Spleen (tissue), 11 donors: Measurements from ENCODE around the gene CA12. TPM values are rescaled to one million over a fixed set of nuclear protein-coding genes. Genes with fewer than 3 reads are reported as not detected.

Experiments used
- DNase-seq: peaks from one replicate; pipeline ENCODE4 v3.0.0-alpha.2; 2020
- H3K27ac ChIP-seq, 8 donors: fragments of 200-600 bp; sonication (generic) in 7 of 8; 1 replicate in 4 of 8; 2 replicates in 4 of 8; pipeline versions ENCODE4 v1.5.0 to v1.8.0; 2016 to 2021; ENCODE audit warnings: inconsistent platforms in 4 of 8, mild to moderate bottlenecking in 4 of 8, moderate library complexity in 1 of 8
- H3K27me3 ChIP-seq, 7 donors: fragments of 200-600 bp; sonication (generic) in 6 of 7; replicated peaks in 1 of 7; 1 replicate in 4 of 7; 2 replicates in 3 of 7; pipeline versions ENCODE4 v1.5.0 to v1.8.0; 2016 to 2021; ENCODE audit warnings: inconsistent platforms in 3 of 7, mild to moderate bottlenecking in 1 of 7
- H3K36me3 ChIP-seq, 6 donors: fragments of 200-600 bp; sonication (generic) in 5 of 6; 1 replicate in 4 of 6; 2 replicates in 2 of 6; pipeline versions ENCODE4 v1.5.0 to v1.8.0; 2016 to 2021; ENCODE audit warnings: inconsistent platforms in 2 of 6
- H3K4me1 ChIP-seq, 6 donors: fragments of 200-600 bp; sonication (generic) in 5 of 6; 1 replicate in 3 of 6; 2 replicates in 3 of 6; pipeline versions ENCODE4 v1.5.0 to v1.8.0; 2016 to 2021; ENCODE audit warnings: inconsistent platforms in 3 of 6
- H3K4me3 ChIP-seq, 8 donors: fragments of 200-600 bp; sonication (generic) in 7 of 8; 1 replicate in 4 of 8; 2 replicates in 4 of 8; pipeline versions ENCODE4 v1.5.0 to v1.8.0; 2016 to 2021; ENCODE audit warnings: inconsistent platforms in 4 of 8, mild to moderate bottlenecking in 4 of 8, moderate library complexity in 2 of 8
- H3K9me3 ChIP-seq, 8 donors: fragments of 200-600 bp; sonication (generic) in 7 of 8; 1 replicate in 4 of 8; 2 replicates in 4 of 8; pipeline versions ENCODE4 v1.5.0 to v1.8.0; 2016 to 2021; ENCODE audit warnings: inconsistent platforms in 4 of 8
- POLR2A ChIP-seq, 3 donors: fragments of 450-650 bp; IDR thresholded peaks; one replicate each; pipeline ENCODE4 v1.5.1; 2017; ENCODE audit warnings: antibody characterized with exemption in 3 of 3, mild to moderate bottlenecking in 1 of 3
- POLR2AphosphoS5 ChIP-seq, 3 donors: sonication (generic); formaldehyde crosslinking; IDR thresholded peaks; one replicate each; pipeline ENCODE4 v1.5.1; 2017; ENCODE audit warnings: antibody characterized with exemption in 3 of 3
- WGBS, 5 donors: extraction: QIAGEN DNeasy Blood & Tissue Kit in 3 of 5; methylation state at CpG; one replicate each; pipeline versions ENCODE4 v1.1.5 to v1.1.7; 2013 to 2018; 5-methylcytosine and 5-hydroxymethylcytosine counted together
- intact Hi-C: fragments of 100-400 bp; cut with DNase I; formaldehyde crosslinking; loops from one replicate; pipeline ENCODE4 v1.15.0; 2023; ENCODE audit warnings: low total_unique reads
- polyA plus RNA-seq, 3 donors: library from polyadenylated mRNA; stranded (reverse); fragments of 200-250 nt; gene quantifications; one replicate each; pipeline ENCODE4 v1.2.1, GENCODE V29; 2013
- total RNA-seq, 7 donors: library from RNA; depleted of rRNA in 3 of 7; stranded (reverse); fragments of >200 nt in 3 of 7; fragmentation: NEBNext Ultra II Directional in 4 of 7; extraction: Animal tissue kit (Norgen Biotek cat#: 25700) in 4 of 7; gene quantifications; one replicate each; pipeline versions ENCODE4 v1.1.0 to v1.2.1, GENCODE V29; 2016 to 2021
- TF ChIP-seq, protein P1 (sequence below), 11 experiments: fragments of 200-600 bp in 7 of 11; fragments of 450-650 bp in 4 of 11; sonication (generic) in 4 of 11; IDR thresholded peaks in 8 of 11; conservative IDR thresholded peaks in 3 of 11; 1 replicate in 7 of 11; 2 replicates in 4 of 11; pipeline versions ENCODE4 v1.4.0 to v1.8.0; 2016 to 2021; ENCODE audit warnings: antibody characterized with exemption in 11 of 11, inconsistent platforms in 4 of 11, mild to moderate bottlenecking in 1 of 11
- donor health status: healthy with polysubstance abuse.
- donor health status: DM: no; HTN: no; CAD: no; lungs with moderate emphysema.
- donor health status: DM: no; HTN: no; CAD: no.
- donor health status: Bipolar disorder and iron deficiency.
- donor health status: healthy.
- donor health status: DM: no; HTN: no; CAD: no.
- donor health status: DM: yes; HTN: yes; CAD: no.

Gene CA12
- total and polyA plus RNA-seq, 10 donors: 0.02 to 3.3 (median 0.42) TPM

DNA sequence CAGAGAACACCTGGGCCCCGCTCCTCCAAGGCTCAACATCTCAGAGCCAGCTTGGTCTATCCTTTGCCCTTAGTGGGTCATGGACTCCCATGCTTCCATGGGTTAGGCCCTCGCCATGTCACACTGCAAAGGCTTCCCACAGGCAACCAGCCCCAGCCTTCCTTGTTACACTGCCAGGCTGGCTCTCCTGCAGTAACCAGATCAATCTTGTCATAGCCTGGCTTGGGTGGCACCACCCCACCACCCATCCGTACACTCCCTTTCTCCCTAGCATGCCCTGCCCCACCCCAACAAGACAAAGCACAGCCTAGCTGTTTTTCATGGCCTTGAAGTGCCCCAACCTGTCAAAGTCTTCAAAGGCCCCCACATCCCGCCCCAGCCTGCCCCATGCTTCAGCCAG is 30.5 kb downstream of the CA12 start:
- Histone ChIP-seq H3K27ac (no peak overlapping the region), H3K27me3 (no peaks in the 10 kb centered on the region), H3K4me3 (no peak overlapping the region), H3K4me1 (peaks cover 0 to 26% (median 17%) of the 10 kb centered on the region in 6 donors), H3K9me3 (no peaks in the 10 kb centered on the region), H3K36me3 (no peaks in the 10 kb centered on the region)
- TF ChIP-seq POLR2A (IDR thresholded peaks at IDR 0.05) (no peak), POLR2AphosphoS5 (IDR thresholded peaks at IDR 0.05) (no peak)
- TF ChIP-seq, protein P1, sequence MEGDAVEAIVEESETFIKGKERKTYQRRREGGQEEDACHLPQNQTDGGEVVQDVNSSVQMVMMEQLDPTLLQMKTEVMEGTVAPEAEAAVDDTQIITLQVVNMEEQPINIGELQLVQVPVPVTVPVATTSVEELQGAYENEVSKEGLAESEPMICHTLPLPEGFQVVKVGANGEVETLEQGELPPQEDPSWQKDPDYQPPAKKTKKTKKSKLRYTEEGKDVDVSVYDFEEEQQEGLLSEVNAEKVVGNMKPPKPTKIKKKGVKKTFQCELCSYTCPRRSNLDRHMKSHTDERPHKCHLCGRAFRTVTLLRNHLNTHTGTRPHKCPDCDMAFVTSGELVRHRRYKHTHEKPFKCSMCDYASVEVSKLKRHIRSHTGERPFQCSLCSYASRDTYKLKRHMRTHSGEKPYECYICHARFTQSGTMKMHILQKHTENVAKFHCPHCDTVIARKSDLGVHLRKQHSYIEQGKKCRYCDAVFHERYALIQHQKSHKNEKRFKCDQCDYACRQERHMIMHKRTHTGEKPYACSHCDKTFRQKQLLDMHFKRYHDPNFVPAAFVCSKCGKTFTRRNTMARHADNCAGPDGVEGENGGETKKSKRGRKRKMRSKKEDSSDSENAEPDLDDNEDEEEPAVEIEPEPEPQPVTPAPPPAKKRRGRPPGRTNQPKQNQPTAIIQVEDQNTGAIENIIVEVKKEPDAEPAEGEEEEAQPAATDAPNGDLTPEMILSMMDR (IDR thresholded peaks at IDR 0.05 in 8 of 11, conservative IDR thresholded peaks at IDR 0.05 in 3 of 11): no peak
- DNase-seq: no peak
- intact Hi-C loops: no loop called here
- WGBS, 5 donors: 77 to 94% (median 90%) methylated on average over 4 of the region's 4 CpGs

DNA sequence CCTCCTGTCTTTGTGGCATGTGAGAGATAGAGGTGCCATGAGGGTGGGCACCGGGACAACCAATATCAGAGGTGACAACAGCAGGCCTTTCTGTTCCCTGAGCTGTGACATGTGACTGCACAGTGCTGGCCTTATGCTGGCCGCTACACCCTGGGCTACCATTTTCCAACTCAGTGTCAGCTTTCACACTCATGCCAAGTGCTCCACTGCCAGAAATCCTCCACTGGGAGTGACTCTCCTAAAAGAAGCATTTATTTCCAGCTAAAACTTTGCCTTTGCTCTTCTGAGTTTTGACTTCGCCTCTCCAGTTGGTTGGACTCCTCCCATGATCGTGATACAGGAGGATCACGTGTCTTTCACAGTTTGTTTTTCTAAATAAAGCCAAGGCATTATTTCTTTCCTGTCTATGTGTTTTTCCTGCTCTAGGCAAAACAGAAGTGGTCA is 31.4 kb downstream of the CA12 start:
- TF ChIP-seq POLR2AphosphoS5 (IDR thresholded peaks at IDR 0.05): no peak
- TF ChIP-seq POLR2A (IDR thresholded peaks at IDR 0.05): no peak
- TF ChIP-seq, protein P1 (IDR thresholded peaks at IDR 0.05 in 8 of 11, conservative IDR thresholded peaks at IDR 0.05 in 3 of 11): no peak
- H3K36me3 ChIP-seq: no peaks in the 10 kb centered on the region
- peaks cover 0 to 26% (median 17%) of the 10 kb centered on the region in 6 donors for H3K4me1 ChIP-seq
- H3K9me3 ChIP-seq: no peaks in the 10 kb centered on the region
- H3K27ac ChIP-seq: no peak overlapping the region
- intact Hi-C loops: no loop called here
- no peak overlapping the region for H3K4me3 ChIP-seq
- DNase-seq: no peak
- WGBS, 5 donors: 63 to 84% (median 73%) methylated on average over 4 to 5 of the region's 5 CpGs
- H3K27me3 ChIP-seq: no peaks in the 10 kb centered on the region

DNA sequence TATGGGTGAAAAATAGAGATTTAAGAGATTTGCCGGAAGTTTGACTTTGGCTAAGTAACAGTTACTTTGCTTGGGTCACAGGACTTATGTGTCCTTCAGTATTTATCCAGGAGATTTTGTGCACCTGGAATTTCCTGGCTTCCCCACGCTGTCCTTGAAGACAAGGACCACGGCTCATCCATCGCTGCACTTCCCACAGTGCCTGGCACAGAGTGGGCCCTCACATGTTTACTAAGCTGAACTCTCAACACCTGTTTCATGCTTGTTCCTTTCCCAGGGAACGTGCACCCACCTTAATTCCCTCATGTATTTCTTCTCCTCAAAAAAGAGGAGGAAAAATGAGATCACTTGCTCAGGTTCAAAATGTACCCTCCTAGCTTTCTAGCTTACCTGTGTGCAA is 32.0 kb downstream of the CA12 start:
- Histone ChIP-seq H3K36me3 (no peaks in the 10 kb centered on the region), H3K4me1 (peaks cover 0 to 26% (median 17%) of the 10 kb centered on the region in 6 donors), H3K27me3 (no peaks in the 10 kb centered on the region), H3K4me3 (no peak overlapping the region), H3K9me3 (no peaks in the 10 kb centered on the region), H3K27ac (no peak overlapping the region)
- 84 to 91% (median 89%) methylated on average over 5 of the region's 5 CpGs for WGBS, 5 donors
- no peak for TF ChIP-seq POLR2AphosphoS5 (IDR thresholded peaks at IDR 0.05)
- no peak for TF ChIP-seq POLR2A (IDR thresholded peaks at IDR 0.05)
- TF ChIP-seq, protein P1 (IDR thresholded peaks at IDR 0.05 in 8 of 11, conservative IDR thresholded peaks at IDR 0.05 in 3 of 11): no peak
- DNase-seq: no peak
- intact Hi-C loops: no loop called here

DNA sequence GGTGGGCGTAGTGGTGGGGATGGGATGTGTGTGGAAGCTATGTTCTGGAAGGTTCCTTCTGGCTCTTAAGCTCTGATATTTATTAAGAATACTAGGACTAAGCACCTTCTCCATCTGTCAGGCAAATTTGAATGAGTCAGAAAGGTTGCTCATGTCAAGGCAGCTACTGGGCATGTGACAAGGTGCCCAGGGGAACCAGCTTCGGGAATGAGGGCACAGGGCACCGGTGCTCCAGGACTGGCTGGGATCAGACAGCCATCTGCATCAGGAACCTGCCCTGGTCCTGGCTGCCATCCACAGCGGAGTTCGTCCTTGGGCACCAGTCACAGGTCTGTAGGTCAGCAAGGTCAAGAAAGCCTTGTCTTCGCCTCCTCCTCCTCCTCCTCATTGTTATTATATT is 32.5 kb downstream of the CA12 start:
- H3K9me3 ChIP-seq: no peaks in the 10 kb centered on the region
- TF ChIP-seq, protein P1 (IDR thresholded peaks at IDR 0.05 in 8 of 11, conservative IDR thresholded peaks at IDR 0.05 in 3 of 11): no peak
- TF ChIP-seq POLR2AphosphoS5 (IDR thresholded peaks at IDR 0.05) (no peak), POLR2A (IDR thresholded peaks at IDR 0.05) (no peak)
- WGBS, 5 donors: 87 to 98% (median 93%) methylated on average over 5 to 6 of the region's 6 CpGs
- H3K36me3 ChIP-seq: no peaks in the 10 kb centered on the region
- H3K27ac ChIP-seq: peak overlapping the region in 2 of 8 donors; percentile 37 to 61
- DNase-seq: no peak
- no peak overlapping the region for H3K4me3 ChIP-seq
- intact Hi-C loops: no loop called here
- H3K4me1 ChIP-seq: peaks cover 0 to 26% (median 17%) of the 10 kb centered on the region in 6 donors
- no peaks in the 10 kb centered on the region for H3K27me3 ChIP-seq
